GM12865 (cell line): ENCODE results near the gene RFK.

Experiments used
- DNase-seq: peaks from one replicate; pipeline ENCODE4 v3.0.0; 2010; ENCODE audit warnings: low read depth
- H3K4me3 ChIP-seq: 2 replicates; pipeline ENCODE4 v1.5.1; 2011; ENCODE audit warnings: mild to moderate bottlenecking, low read depth, low read length, control low read depth
- TF ChIP-seq, protein P1 (sequence below): IDR thresholded peaks from 2 replicates; pipeline ENCODE4 v1.5.1; 2011; ENCODE audit warnings: low read length, control low read depth, low read depth, inconsistent platforms; ENCODE audit not compliant: insufficient read depth; ENCODE audit errors: missing control alignments

Gene RFK

DNA sequence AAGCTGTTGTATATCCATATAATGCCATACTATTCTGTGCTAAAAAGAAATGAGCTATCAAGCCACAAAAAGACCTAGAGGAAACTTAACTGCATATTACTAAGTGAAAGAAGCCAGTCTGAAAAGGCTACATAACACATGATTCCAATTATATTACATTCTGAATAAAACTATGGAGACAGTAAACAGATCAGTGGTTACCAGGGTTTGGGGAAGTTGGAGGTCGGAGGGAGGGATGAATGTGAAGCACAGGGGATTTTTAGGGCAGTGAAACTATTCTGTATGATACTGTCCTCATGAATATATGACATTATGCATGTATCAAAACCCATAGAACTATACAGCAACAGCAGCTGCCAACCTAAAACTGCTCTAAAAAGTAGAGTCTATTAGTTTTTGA is 5.6 kb upstream of the RFK start:
- DNase-seq, result no peak
- H3K4me3 ChIP-seq, result no peak overlapping the region
- TF ChIP-seq, protein P1, sequence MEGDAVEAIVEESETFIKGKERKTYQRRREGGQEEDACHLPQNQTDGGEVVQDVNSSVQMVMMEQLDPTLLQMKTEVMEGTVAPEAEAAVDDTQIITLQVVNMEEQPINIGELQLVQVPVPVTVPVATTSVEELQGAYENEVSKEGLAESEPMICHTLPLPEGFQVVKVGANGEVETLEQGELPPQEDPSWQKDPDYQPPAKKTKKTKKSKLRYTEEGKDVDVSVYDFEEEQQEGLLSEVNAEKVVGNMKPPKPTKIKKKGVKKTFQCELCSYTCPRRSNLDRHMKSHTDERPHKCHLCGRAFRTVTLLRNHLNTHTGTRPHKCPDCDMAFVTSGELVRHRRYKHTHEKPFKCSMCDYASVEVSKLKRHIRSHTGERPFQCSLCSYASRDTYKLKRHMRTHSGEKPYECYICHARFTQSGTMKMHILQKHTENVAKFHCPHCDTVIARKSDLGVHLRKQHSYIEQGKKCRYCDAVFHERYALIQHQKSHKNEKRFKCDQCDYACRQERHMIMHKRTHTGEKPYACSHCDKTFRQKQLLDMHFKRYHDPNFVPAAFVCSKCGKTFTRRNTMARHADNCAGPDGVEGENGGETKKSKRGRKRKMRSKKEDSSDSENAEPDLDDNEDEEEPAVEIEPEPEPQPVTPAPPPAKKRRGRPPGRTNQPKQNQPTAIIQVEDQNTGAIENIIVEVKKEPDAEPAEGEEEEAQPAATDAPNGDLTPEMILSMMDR, result no peak

- TF ChIP-seq, protein P1, result no peak
- H3K4me3 ChIP-seq, result no peak overlapping the region
- no peak for DNase-seq
Observed at GRCh38 chr9:76396597-76396996, 2.4 kb upstream of the RFK start.

DNA sequence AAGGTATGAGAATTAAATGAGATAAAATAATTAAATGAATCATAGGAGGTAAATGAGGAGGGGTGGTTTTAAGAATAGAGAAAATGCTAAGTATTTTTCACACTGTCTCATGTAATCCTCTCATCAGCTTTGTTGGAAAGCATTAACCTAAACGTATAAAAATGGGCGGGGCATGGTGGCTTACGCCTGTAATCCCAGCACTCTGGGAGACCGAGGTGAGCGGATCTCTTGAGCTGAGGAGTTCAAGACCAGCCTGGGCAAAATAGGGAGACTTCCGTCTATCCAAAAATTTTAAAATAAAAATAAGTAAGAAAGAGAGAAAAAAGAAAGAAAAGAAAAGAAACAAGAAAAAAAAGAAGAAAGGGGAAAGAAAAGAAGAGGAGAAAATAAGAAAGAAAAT is 1.9 kb upstream of the RFK start:
- DNase-seq, result no peak
- TF ChIP-seq, protein P1, result no peak
- H3K4me3 ChIP-seq, result no peak overlapping the region

DNA sequence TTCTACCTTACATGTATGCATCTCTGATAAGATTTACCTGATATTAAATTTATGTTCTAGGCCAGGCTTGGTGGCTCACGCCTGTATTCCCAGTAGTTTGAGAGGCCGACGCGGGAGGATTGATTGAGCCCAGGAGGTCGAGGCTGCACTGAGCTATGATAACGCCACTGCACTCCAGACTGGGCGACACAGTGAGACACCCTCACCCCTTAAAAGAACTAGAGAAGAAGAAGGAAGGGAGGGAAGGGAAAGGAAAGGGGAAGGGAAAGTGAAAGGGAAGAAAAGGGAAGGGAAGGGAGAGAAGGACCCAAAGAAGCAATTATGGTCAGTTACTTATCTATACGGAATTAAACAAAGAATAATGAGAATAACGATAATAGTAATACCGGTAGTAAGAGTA is 1.2 kb upstream of the RFK start:
- DNase-seq, result no peak
- peak overlapping the region; percentile 97 for H3K4me3 ChIP-seq
- TF ChIP-seq, protein P1, result no peak

GRCh38 chr9:76394960-76395252 is 680 bp upstream of the RFK start:
- H3K4me3 ChIP-seq, result peak overlapping the region; percentile 97
- peak; percentile 75 for DNase-seq
- TF ChIP-seq, protein P1, result no peak

- DNase-seq, result no peak
- TF ChIP-seq, protein P1, result no peak
- H3K4me3 ChIP-seq, result no peak overlapping the region
Observed at GRCh38 chr9:76390656-76391055, 3.6 kb downstream of the RFK start.

DNA sequence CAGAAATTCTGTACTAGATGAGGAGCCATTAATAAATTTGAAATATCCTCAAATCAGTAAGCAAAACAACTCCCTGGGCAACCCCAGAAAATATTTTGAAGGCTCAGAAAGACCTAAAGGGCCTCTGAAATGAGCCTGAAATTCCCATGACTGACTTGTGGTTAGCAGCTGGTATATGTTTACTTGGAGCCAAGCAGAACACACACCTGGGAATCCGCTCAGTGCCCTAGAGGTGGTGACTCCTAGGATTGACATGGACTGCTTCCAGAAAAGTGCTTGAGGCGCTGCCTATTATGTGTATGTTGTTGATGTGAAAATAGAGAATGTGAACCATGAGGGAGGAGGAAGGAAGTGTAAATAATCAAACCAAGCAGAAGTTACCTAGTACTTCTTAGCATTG is 14.7 kb downstream of the RFK start:
- TF ChIP-seq, protein P1, result no peak
- no peak overlapping the region for H3K4me3 ChIP-seq
- no peak for DNase-seq
